GM19463 (cell line): ENCODE measurements around the gene ZBP1.
A peak's percentile ranks its signal among the peaks of the same experiment; 100 is the strongest.

Experiments
- ATAC-seq: cut with Tn5 transposase; IDR thresholded peaks from one replicate; pipeline ENCODE4 v1.9.1; 2021; ENCODE audit warnings: mild to moderate bottlenecking, moderate library complexity; ENCODE audit not compliant: unreplicated experiment

ZBP1 gene

GRCh38 chr20:57601737-57602136 lies 18.5 kb downstream of the ZBP1 start:
- no peak for ATAC-seq

GRCh38 chr20:57601211-57601570 lies 19.0 kb downstream of the ZBP1 start:
- ATAC-seq, result no peak

DNA sequence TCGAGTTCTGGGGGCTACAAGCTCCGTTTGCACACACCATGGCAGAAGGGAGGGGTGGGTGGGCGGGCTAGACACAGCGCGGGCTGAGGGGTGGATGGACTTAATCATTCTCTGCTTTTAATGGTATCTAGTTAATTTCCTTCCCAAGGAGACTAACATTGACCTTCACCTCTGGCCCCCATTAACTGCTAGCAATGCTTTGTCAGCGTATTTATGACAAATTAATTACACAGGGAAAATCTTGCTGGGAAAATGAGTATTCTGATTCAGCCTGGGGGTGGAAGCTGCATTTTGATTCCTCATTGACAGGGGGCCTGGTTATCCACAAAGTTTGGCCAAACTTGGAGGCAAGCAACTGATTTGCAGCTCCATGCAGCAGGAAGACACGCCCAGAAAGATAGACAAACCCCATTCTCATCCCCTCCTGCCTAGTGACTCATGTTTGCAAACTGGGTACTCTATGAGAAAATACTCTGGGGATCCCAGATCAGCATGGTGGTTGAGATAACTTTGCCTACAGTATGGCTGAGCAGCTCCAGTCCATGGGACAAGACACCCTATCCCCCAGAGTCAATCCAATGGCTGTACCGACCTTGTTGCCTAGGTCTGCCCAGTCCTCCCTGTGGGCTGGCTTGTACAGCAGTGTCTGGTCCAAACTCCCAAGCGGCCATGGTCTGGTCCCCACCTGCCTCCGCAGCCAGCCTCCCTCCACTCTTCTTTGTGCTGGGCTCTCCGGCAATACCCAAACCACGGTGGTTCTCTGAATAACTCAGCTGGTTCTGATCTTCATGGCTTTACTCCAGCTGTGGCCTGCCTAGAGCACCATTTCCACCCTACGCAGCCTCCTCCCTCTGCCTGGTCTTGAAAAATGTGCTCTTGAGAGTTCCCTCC lies 19.7 kb downstream of the ZBP1 start:
- ATAC-seq, result no peak

DNA sequence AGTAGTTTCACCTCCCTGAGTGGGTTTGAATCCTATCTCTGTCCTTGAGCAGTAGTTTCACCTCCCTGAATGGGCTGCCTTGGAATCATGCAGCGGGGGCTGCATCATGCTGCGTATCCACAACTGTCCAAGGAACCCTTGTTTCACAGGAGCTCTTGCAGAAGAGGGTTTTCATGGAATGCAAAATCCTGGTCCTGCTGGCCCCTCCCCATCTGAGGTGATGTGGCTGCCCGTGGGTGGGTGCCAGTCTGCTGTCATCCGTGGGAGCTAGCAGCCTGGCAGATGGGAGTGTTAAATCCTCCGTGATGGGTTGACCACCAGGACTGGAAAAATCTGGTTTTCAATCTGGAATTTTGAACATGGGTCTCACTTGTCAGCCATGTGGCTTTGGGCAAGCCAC lies 21.7 kb downstream of the ZBP1 start:
- ATAC-seq, result no peak

GRCh38 chr20:57598060-57598459 lies 22.2 kb downstream of the ZBP1 start:
- ATAC-seq, result no peak

DNA sequence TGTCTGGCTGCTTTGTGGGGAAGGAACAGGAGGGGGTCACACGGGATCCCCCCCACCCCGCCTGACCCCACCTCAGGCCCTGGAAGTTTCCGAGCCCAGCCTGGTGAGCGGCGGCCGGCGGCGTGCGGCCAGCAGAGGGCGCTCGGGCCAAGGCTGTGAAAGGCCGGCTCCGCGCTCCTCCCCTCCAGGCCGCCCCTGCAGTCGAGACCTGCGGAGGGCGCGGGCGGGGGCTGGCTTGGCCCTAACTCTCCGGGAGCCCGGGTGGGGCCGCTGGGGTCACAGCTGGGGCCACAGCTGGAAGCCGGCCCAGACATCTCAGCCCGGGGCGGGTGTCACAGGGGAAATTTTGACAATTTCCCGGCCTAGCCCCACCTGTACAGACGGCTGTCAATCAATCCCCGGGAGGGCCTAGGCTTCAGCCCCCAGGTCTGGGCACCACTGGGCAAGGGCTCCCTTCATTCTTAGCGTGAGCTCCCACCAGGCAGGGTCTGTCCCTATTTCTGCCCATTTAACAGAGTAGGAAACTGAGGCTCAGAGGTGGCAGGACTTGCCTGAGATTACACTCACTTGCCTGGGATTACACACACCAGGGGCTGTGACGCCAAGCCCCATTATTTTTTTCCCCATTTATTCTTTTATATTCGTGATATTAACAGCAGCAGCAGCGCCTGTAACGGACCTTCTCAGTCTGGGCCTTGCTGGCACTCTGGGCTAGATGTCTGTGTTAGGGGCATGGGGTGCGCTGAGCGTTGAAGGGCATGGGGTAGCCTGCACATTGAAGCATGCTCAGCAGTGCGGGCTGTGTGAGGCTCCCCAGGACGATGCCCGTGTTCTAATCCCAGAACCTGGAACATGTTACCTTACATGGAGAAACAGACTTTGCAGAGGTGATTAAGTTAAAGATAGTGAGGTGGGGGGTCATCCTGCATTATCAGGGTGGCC lies 23.0 kb downstream of the ZBP1 start:
- ATAC-seq, result peak; percentile 45

GRCh38 chr20:57596358-57596757 lies 23.9 kb downstream of the ZBP1 start:
- no peak for ATAC-seq

GRCh38 chr20:57595041-57596030 lies 24.9 kb downstream of the ZBP1 start:
- no peak for ATAC-seq

DNA sequence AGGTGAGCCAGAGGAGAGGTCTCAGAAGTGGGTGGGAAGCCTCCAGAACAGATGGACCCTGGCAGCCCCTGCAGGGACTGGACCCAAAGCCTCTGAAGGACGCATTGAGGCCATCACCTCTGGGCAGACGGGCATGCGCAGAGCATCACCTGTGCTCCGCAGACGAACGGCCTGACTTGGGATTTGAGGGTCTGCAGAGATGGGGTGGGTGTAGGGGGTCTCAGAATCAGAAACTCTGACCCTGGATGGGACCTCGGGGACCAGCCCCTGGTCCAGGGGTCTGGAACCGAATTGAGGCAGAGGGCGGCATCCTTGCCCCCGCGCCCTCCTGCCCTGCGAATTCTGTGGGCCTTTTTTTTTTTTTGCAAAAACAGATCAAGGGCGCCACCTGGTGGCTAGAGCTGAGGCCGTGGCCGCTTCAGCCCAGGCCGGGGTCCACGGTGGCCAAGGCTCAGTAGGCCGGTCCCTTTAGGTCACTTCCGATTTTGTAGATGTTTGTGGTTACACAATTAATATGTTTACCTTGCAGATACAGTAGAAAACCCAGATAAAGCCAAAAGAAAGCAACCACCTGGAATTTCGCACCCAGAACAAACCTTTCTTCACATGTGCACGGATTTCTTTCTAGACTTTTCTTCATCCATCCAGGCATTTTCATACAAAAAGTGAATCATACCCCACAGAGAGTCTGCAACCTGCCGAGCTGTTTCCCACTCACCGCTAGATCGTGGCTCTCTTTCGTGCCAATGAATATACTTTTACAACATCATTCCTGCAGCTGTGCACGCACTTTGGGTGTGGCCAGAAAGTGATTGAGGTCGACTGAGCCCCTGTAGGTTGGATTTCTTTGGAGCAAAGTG lies 25.9 kb downstream of the ZBP1 start:
- ATAC-seq, result no peak

DNA sequence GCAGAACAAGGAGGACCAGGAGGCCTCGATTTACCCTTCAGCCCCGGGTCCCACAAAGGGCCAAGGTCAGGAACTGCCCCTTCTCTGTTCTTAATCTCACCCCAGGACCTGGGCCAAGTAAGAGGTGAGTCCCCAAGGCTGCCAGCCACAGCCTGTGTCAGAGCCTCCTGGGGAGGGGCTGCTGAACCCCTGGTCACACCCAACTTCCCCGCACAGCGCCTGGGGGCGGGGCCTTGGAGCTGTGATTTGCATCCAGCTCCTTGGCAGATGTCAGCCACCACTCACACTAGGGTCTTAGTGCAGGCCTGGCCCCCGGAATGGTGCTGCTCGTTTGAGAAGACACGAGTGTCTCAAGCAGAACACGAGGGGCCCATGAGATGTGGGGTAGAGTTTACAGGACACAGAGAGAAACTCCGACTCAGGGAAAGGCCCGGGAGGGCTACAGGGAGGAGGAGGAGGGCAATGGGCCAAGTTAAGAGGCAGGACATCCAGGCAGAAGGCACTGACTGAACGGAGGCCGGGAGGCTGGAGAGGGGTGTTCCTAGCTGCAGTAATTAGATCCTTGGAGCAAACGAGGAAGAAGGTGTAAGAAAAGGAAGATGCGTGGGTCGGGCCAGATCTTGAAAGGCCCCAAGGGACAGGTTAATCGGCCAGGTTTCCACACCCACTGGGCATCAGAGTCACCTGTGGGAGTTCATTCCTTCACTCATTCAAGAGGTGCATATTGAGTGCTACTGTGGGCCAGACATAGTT lies 26.9 kb downstream of the ZBP1 start:
- ATAC-seq, result no peak

GRCh38 chr20:57592263-57593092 lies 27.7 kb downstream of the ZBP1 start:
- no peak for ATAC-seq

DNA sequence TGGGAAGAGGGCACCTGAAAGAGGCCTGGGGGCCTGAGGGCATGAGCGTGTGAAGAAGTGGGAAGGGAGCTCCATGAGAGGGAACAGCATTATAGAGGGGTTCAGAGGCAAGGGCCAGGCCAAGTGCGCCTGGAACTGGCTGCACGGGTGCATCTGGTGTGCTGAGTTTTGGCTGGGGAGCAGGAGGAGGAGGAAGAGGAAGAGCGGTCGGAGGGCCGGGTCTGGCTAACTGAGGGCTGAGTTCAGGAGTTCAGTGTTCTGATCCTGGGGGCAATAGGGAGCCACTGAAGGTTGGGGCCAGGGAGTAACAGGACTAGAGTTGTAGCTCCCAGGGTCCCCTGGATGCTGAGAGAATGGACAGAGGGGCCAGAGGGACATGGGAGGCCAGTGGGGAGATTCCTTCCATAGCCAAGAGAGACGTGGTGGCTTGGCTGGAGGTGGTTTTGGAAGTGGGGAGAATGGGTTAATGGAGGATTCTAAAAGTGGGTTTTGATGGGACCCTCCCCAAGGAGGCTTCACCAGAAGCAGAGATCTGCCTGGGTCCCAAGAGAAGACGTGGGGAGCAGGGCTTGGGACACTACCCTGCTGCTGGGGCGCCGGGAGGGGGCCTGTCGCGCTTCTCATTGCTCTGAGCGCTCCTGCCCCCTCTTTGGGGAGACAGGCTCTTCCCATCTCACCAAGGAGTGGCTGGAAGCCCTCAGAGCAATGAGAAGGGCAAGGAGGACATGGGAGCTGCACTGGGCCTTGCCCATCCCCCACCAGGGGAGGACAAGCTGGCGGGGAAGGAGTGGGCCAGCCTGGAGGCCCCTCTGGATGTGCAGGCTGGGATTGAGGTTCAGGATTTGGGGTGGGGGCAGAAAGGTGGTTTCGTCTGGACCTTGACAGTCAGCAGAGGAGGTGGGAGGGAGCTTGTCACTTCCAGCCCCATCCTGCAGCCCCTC lies 28.7 kb downstream of the ZBP1 start:
- ATAC-seq, result no peak

- no peak for ATAC-seq
Observed at GRCh38 chr20:57590485-57591288, 29.5 kb downstream of the ZBP1 start.

DNA sequence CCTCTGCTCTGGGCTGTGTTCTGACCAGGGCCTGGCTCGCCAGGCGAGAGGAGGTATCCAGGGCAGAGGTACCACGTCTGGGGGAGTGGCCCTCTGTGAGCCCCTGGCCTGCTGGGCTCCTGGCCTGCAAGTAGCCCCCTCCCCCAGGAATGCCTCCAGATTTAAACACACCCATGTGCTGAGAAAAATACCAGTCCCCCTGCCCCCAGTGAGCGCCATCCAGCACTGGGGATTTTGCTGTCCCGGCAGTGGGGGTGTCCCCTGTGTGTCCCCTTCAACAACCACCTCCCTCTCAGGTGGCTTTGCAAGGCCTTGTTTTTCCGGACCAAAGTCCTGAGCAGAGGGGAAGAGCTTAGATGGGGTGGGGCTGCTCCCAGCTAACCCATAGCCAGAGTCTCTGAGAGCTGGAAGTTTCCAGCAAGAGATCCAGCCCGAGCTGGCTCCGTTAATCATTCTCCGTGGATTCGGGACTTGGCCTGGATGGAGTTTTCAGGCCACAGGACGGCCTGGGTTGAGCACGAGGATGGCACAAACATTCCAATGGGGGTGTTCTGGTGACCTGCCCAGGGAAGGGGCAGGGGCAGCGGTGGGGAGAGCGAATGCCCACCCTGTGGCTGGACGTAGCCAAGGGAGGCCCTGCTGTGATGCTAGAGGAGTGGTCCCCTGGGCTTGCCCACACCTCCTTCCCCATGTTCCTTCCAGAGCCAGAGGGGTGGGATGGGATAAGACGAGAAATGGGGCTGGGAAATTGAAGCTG lies 30.3 kb downstream of the ZBP1 start:
- no peak for ATAC-seq

DNA sequence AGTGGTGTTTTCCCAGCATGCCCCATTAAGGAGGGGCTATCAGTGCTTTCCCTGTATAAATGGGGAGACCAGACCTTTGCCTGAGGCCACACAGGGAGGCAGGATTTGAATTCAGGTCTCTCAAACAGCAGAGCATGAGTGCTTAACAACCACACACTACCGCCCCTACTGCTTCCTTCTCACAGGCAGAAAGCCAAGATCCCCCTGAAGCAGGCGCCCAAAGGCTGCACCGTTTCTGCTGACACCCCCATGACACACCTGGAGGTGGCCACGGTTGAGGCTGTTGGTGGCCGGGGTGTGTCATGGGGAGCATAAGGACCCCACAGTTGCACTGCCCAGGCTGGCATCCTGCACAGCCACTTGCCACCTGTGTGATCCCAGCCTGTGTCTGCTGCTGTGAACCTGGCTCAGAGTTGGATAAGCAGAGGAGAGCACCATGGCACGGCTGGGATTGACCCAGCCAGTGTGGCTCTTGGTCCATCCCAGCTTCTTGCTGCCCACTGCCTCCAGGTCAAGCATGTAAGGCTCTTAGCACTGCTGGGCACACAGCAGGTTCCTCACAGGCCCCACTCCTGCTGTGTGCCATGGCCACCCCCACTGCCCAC lies 31.0 kb downstream of the ZBP1 start:
- ATAC-seq, result no peak
